ENCODE measurements around the gene MMP28.
A peak's percentile ranks its signal among the peaks of the same experiment; 100 is the strongest.

- TF ChIP-seq, protein P1, sequence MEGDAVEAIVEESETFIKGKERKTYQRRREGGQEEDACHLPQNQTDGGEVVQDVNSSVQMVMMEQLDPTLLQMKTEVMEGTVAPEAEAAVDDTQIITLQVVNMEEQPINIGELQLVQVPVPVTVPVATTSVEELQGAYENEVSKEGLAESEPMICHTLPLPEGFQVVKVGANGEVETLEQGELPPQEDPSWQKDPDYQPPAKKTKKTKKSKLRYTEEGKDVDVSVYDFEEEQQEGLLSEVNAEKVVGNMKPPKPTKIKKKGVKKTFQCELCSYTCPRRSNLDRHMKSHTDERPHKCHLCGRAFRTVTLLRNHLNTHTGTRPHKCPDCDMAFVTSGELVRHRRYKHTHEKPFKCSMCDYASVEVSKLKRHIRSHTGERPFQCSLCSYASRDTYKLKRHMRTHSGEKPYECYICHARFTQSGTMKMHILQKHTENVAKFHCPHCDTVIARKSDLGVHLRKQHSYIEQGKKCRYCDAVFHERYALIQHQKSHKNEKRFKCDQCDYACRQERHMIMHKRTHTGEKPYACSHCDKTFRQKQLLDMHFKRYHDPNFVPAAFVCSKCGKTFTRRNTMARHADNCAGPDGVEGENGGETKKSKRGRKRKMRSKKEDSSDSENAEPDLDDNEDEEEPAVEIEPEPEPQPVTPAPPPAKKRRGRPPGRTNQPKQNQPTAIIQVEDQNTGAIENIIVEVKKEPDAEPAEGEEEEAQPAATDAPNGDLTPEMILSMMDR (IDR thresholded peaks at IDR 0.05; ENCODE audit: low read length): peak; percentile 85
- no peak for TF ChIP-seq EZH2 (IDR thresholded peaks at IDR 0.05; ENCODE audit: borderline replicate concordance, low read length)
These were observed 47.9 kb downstream of the MMP28 start for GRCh38 chr17:35747540-35748017.
